Measurements from ENCODE around the gene PLEKHG3.

The PLEKHG3 gene

GRCh38 chr14:64693810-64694165, 10.4 kb upstream of the PLEKHG3 start:
- H3K9me3 ChIP-seq (ENCODE audit: control insufficient read depth, low read length): no peaks in the 10 kb centered on the region
- H2BK15ac ChIP-seq (ENCODE audit: low read depth, poor library complexity, severe bottlenecking): no peak overlapping the region
- WGBS: 92% methylated on average over 2 of the region's 2 CpGs

GRCh38 chr14:64695071-64695470, 9.2 kb upstream of the PLEKHG3 start:
- no peak overlapping the region for H3K9ac ChIP-seq (ENCODE audit: low read length)
- H3K4me3 ChIP-seq (ENCODE audit: insufficient read depth in 1 of 2, low read depth in 1 of 2, low read length in 2 of 2): no peak overlapping the region
- no peak overlapping the region for H3K14ac ChIP-seq (ENCODE audit: low read length in 2 of 2)
- H3K36me3 ChIP-seq (ENCODE audit: control insufficient read depth in 1 of 2, insufficient read depth in 2 of 2, low read depth in 1 of 2, low read length in 2 of 2): no peaks in the 10 kb centered on the region
- H3K9me3 ChIP-seq (ENCODE audit: control insufficient read depth, low read length): no peaks in the 10 kb centered on the region
- no peak overlapping the region for H3K4me2 ChIP-seq (ENCODE audit: low read length, poor library complexity, severe bottlenecking)
- H3K18ac ChIP-seq (ENCODE audit: low read depth in 1 of 2, low read length in 2 of 2): no peak overlapping the region
- no peak overlapping the region for H4K8ac ChIP-seq (ENCODE audit: low read length)
- peaks cover 7% of the 10 kb centered on the region for H3K4me1 ChIP-seq (ENCODE audit: control insufficient read depth, insufficient read depth, low read depth, low read length)
- H2AFZ ChIP-seq (ENCODE audit: low read depth, low read length): no peak overlapping the region
- H3K27ac ChIP-seq (ENCODE audit: low read length, poor library complexity, severe bottlenecking): no peak overlapping the region
- H2BK5ac ChIP-seq (ENCODE audit: low read depth, low read length, poor library complexity, severe bottlenecking): no peak overlapping the region
- no peak overlapping the region for H4K91ac ChIP-seq (ENCODE audit: low read length)
- H2BK15ac ChIP-seq (ENCODE audit: low read depth, poor library complexity, severe bottlenecking): no peak overlapping the region
- H3K23ac ChIP-seq (ENCODE audit: low read length in 2 of 2): no peak overlapping the region
- no peak overlapping the region for H2BK12ac ChIP-seq (ENCODE audit: low read length in 2 of 2)
- no peak overlapping the region for H2AK5ac ChIP-seq (ENCODE audit: low read length, severe bottlenecking)
- H3K79me1 ChIP-seq (replicated peaks; ENCODE audit: low read length, poor library complexity, severe bottlenecking): no peaks in the 10 kb centered on the region
- WGBS: 17% methylated on average over 1 of the region's 2 CpGs
- no peak overlapping the region for H2BK120ac ChIP-seq (ENCODE audit: low read depth, low read length)
- H3K27me3 ChIP-seq (ENCODE audit: control insufficient read depth in 1 of 2, insufficient read depth in 1 of 2, low read length in 2 of 2): peaks cover 3 to 56% of the 10 kb centered on the region in 2 experiments
- no peak overlapping the region for H3K4ac ChIP-seq (ENCODE audit: low read depth in 1 of 2, low read length in 2 of 2)
- DNase-seq: no peak

More at GRCh38 chr14:64693810-64694165, 10.4 kb upstream of the PLEKHG3 start:
- no peak overlapping the region for H3K4me2 ChIP-seq (ENCODE audit: low read length, poor library complexity, severe bottlenecking)
- peaks cover 3 to 55% of the 10 kb centered on the region in 2 experiments for H3K27me3 ChIP-seq (ENCODE audit: control insufficient read depth in 1 of 2, insufficient read depth in 1 of 2, low read length in 2 of 2)
- no peak overlapping the region for H4K8ac ChIP-seq (ENCODE audit: low read length)
- H3K4me3 ChIP-seq (ENCODE audit: insufficient read depth in 1 of 2, low read depth in 1 of 2, low read length in 2 of 2): no peak overlapping the region
- no peak overlapping the region for H3K27ac ChIP-seq (ENCODE audit: low read length, poor library complexity, severe bottlenecking)
- no peak overlapping the region for H3K23ac ChIP-seq (ENCODE audit: low read length in 2 of 2)
- H3K4me1 ChIP-seq (ENCODE audit: control insufficient read depth, insufficient read depth, low read depth, low read length): peaks cover 7% of the 10 kb centered on the region
- H2BK120ac ChIP-seq (ENCODE audit: low read depth, low read length): no peak overlapping the region
- no peak overlapping the region for H3K18ac ChIP-seq (ENCODE audit: low read depth in 1 of 2, low read length in 2 of 2)
- no peak overlapping the region for H3K9ac ChIP-seq (ENCODE audit: low read length)
- H3K79me1 ChIP-seq (replicated peaks; ENCODE audit: low read length, poor library complexity, severe bottlenecking): no peaks in the 10 kb centered on the region
- H4K91ac ChIP-seq (ENCODE audit: low read length): no peak overlapping the region
- no peak overlapping the region for H2BK5ac ChIP-seq (ENCODE audit: low read depth, low read length, poor library complexity, severe bottlenecking)
- no peaks in the 10 kb centered on the region for H3K36me3 ChIP-seq (ENCODE audit: control insufficient read depth in 1 of 2, insufficient read depth in 2 of 2, low read depth in 1 of 2, low read length in 2 of 2)
- peak overlapping the region; percentile 39 for H2AK5ac ChIP-seq (ENCODE audit: low read length, severe bottlenecking)
- H3K4ac ChIP-seq (ENCODE audit: low read depth in 1 of 2, low read length in 2 of 2): no peak overlapping the region
- no peak overlapping the region for H3K14ac ChIP-seq (ENCODE audit: low read length in 2 of 2)
- no peak for DNase-seq
- H2AFZ ChIP-seq (ENCODE audit: low read depth, low read length): no peak overlapping the region
- H2BK12ac ChIP-seq (ENCODE audit: low read length in 2 of 2): no peak overlapping the region

GRCh38 chr14:64696355-64696857, 7.8 kb upstream of the PLEKHG3 start:
- Histone ChIP-seq H4K8ac (ENCODE audit: low read length) (no peak overlapping the region), H2BK12ac (ENCODE audit: low read length in 2 of 2) (no peak overlapping the region), H2BK120ac (ENCODE audit: low read depth, low read length) (no peak overlapping the region), H3K79me1 (replicated peaks; ENCODE audit: low read length, poor library complexity, severe bottlenecking) (no peaks in the 10 kb centered on the region), H3K23ac (ENCODE audit: low read length in 2 of 2) (no peak overlapping the region), H3K4me1 (ENCODE audit: control insufficient read depth, insufficient read depth, low read depth, low read length) (peaks cover 7% of the 10 kb centered on the region), H3K4me2 (ENCODE audit: low read length, poor library complexity, severe bottlenecking) (no peak overlapping the region), H3K4ac (ENCODE audit: low read depth in 1 of 2, low read length in 2 of 2) (no peak overlapping the region), H3K18ac (ENCODE audit: low read depth in 1 of 2, low read length in 2 of 2) (no peak overlapping the region), H2BK15ac (ENCODE audit: low read depth, poor library complexity, severe bottlenecking) (no peak overlapping the region), H2BK5ac (ENCODE audit: low read depth, low read length, poor library complexity, severe bottlenecking) (no peak overlapping the region), H3K4me3 (ENCODE audit: insufficient read depth in 1 of 2, low read depth in 1 of 2, low read length in 2 of 2) (no peak overlapping the region), H3K14ac (ENCODE audit: low read length in 2 of 2) (no peak overlapping the region), H3K9ac (ENCODE audit: low read length) (no peak overlapping the region), H3K36me3 (ENCODE audit: control insufficient read depth in 1 of 2, insufficient read depth in 2 of 2, low read depth in 1 of 2, low read length in 2 of 2) (no peaks in the 10 kb centered on the region), H2AK5ac (ENCODE audit: low read length, severe bottlenecking) (no peak overlapping the region), H3K27ac (ENCODE audit: low read length, poor library complexity, severe bottlenecking) (peak overlapping the region; percentile 64), H3K27me3 (ENCODE audit: control insufficient read depth in 1 of 2, insufficient read depth in 1 of 2, low read length in 2 of 2) (peaks cover 3 to 68% of the 10 kb centered on the region in 2 experiments), H3K9me3 (ENCODE audit: control insufficient read depth, low read length) (no peaks in the 10 kb centered on the region), H2AFZ (ENCODE audit: low read depth, low read length) (no peak overlapping the region), H4K91ac (ENCODE audit: low read length) (no peak overlapping the region)
- no peak for DNase-seq
- 59% methylated on average over 3 of the region's 4 CpGs for WGBS

- Histone ChIP-seq H3K4me2 (ENCODE audit: low read length, poor library complexity, severe bottlenecking) (no peak overlapping the region), H3K14ac (ENCODE audit: low read length in 2 of 2) (no peak overlapping the region), H2BK5ac (ENCODE audit: low read depth, low read length, poor library complexity, severe bottlenecking) (peak overlapping the region; percentile 31), H3K23ac (ENCODE audit: low read length in 2 of 2) (no peak overlapping the region), H3K18ac (ENCODE audit: low read depth in 1 of 2, low read length in 2 of 2) (no peak overlapping the region), H3K27me3 (ENCODE audit: control insufficient read depth in 1 of 2, insufficient read depth in 1 of 2, low read length in 2 of 2) (peaks cover under 1 to 88% of the 10 kb centered on the region in 2 experiments), H2AK5ac (ENCODE audit: low read length, severe bottlenecking) (no peak overlapping the region), H2AFZ (ENCODE audit: low read depth, low read length) (no peak overlapping the region), H2BK120ac (ENCODE audit: low read depth, low read length) (peak overlapping the region; percentile 29), H3K4ac (ENCODE audit: low read depth in 1 of 2, low read length in 2 of 2) (no peak overlapping the region), H4K91ac (ENCODE audit: low read length) (no peak overlapping the region), H3K27ac (ENCODE audit: low read length, poor library complexity, severe bottlenecking) (no peak overlapping the region), H2BK12ac (ENCODE audit: low read length in 2 of 2) (no peak overlapping the region), H3K9ac (ENCODE audit: low read length) (no peak overlapping the region), H3K36me3 (ENCODE audit: control insufficient read depth in 1 of 2, insufficient read depth in 2 of 2, low read depth in 1 of 2, low read length in 2 of 2) (no peaks in the 10 kb centered on the region), H3K4me3 (ENCODE audit: insufficient read depth in 1 of 2, low read depth in 1 of 2, low read length in 2 of 2) (no peak overlapping the region), H3K9me3 (ENCODE audit: control insufficient read depth, low read length) (no peaks in the 10 kb centered on the region), H3K79me1 (replicated peaks; ENCODE audit: low read length, poor library complexity, severe bottlenecking) (no peaks in the 10 kb centered on the region), H4K8ac (ENCODE audit: low read length) (no peak overlapping the region), H2BK15ac (ENCODE audit: low read depth, poor library complexity, severe bottlenecking) (no peak overlapping the region), H3K4me1 (ENCODE audit: control insufficient read depth, insufficient read depth, low read depth, low read length) (peaks cover 22% of the 10 kb centered on the region)
- peak; percentile 73 for DNase-seq
- WGBS: 11% methylated on average over 7 of the region's 7 CpGs
Observed at GRCh38 chr14:64698903-64699302, 5.3 kb upstream of the PLEKHG3 start.
